ENCODE data around the gene ATG2B. TPM values are rescaled to one million over a fixed set of nuclear protein-coding genes. Genes with fewer than 3 reads are reported as not detected.
"Not testable (repeated sequence)": the region's sequence is repeated elsewhere in the genome, so short reads cannot be mapped to it uniquely, and the experiment has no call there.

The ATG2B gene
- total RNA-seq, 2 donors from 2014 or later, result 13.6 to 20.8 TPM

DNA sequence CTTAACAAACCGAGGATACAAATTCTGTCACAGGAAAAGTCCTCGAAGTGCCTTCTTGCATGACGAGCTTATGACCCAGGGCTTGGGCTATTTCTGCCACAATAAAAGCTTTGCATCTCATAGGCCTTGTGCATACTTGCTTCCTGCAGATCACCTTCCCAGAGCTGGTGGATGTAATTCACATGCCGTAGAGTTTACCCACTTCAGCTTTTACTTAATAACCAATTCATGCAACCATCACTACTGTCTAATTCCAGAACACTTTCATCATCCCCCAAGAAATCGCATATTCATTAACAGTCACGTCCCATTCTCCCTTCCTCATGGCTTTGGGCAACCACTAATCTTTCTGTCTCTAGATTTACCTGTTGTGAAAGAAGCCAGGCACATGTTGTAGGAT, 116.1 kb downstream of the ATG2B start:
- Histone ChIP-seq H3K27me3 (no peaks in the 10 kb centered on the region), H3K9me3 (no peaks in the 10 kb centered on the region), H3K4me3 (no peak overlapping the region)

DNA sequence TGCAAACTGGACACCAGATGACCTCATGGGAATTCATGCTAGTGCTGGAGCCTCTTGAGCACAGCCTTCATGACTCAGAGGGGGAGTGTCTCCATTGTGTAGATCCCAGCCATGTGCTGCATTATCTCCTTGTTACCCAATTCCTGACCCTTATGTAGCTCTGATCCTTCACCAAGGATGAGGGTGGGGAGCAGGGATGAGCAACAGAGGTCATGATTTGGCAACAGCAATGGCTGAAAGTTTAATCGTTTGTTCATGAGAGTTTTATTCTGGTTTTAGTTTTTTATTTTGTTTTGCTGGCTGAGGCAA, 116.6 kb downstream of the ATG2B start:
- Histone ChIP-seq H3K27ac (no peak overlapping the region), H3K4me1 (no peaks in the 10 kb centered on the region), H3K9me3 (no peaks in the 10 kb centered on the region), H3K9ac (ENCODE audit: low read depth in 2 of 2, low read length in 2 of 2) (no peak overlapping the region), H3K36me3 (no peaks in the 10 kb centered on the region), H3K4me3 (no peak overlapping the region), H3K27me3 (no peaks in the 10 kb centered on the region)
- TF ChIP-seq, protein P1, sequence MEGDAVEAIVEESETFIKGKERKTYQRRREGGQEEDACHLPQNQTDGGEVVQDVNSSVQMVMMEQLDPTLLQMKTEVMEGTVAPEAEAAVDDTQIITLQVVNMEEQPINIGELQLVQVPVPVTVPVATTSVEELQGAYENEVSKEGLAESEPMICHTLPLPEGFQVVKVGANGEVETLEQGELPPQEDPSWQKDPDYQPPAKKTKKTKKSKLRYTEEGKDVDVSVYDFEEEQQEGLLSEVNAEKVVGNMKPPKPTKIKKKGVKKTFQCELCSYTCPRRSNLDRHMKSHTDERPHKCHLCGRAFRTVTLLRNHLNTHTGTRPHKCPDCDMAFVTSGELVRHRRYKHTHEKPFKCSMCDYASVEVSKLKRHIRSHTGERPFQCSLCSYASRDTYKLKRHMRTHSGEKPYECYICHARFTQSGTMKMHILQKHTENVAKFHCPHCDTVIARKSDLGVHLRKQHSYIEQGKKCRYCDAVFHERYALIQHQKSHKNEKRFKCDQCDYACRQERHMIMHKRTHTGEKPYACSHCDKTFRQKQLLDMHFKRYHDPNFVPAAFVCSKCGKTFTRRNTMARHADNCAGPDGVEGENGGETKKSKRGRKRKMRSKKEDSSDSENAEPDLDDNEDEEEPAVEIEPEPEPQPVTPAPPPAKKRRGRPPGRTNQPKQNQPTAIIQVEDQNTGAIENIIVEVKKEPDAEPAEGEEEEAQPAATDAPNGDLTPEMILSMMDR (IDR thresholded peaks at IDR 0.05), result no peak
- no peak for DNase-seq
- intact Hi-C loops (cut with DNase I), result no loop called here

More for the DNA sequence above, 116.1 kb downstream of the ATG2B start:
- Histone ChIP-seq H3K9ac (ENCODE audit: low read depth in 2 of 2, low read length in 2 of 2) (no peak overlapping the region), H3K4me1 (no peaks in the 10 kb centered on the region), H3K27ac (no peak overlapping the region), H3K36me3 (no peaks in the 10 kb centered on the region)
- TF ChIP-seq, protein P1 (IDR thresholded peaks at IDR 0.05), result no peak
- intact Hi-C loops (cut with DNase I), result no loop called here
- DNase-seq, result no peak

DNA sequence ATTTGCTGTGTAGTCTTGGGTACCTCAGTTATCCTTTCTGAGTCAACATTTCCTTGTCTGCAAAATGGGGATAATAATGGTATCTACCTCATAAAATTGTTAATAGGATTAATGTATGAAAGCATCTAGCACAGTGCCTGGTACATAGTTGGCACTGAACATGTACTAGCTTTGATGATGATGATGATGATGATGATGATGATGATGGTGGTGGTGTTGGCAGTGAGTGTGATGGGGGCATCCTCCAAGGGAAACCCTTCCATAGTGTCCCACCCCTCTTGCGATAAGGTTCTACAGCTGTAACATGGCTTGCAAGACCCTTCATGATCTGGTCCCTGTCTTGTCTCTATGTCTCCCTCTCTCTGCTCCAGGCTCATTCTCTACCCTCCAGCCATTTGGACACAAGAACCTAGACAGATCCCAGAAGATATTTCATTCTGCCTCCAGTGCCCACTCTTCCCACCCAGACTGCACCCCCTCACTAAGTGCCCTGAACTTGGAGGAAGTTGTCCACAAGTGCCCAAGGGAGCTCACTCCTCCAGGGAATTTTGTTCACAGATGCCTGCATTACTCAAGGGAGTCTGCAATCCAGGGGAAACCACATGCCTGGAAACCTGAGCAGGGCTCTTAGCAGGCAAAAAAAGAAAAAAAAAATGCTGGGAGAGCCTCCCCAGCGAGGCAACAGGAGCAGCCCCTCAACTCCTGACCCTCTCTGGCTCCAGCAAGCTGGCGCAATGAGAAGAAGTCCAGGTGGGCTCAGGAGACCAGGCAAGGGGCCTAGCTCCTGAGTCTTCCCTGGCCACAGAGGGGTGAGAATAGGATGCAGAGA, 117.2 kb downstream of the ATG2B start:
- H3K36me3 ChIP-seq, result peaks cover 5% of the 10 kb centered on the region
- no peaks in the 10 kb centered on the region for H3K4me1 ChIP-seq
- TF ChIP-seq, protein P1 (IDR thresholded peaks at IDR 0.05), result no peak
- H3K4me3 ChIP-seq, result no peak overlapping the region
- no peak overlapping the region for H3K9ac ChIP-seq (ENCODE audit: low read depth in 2 of 2, low read length in 2 of 2)
- no peaks in the 10 kb centered on the region for H3K9me3 ChIP-seq
- H3K27me3 ChIP-seq, result no peaks in the 10 kb centered on the region
- no peak overlapping the region for H3K27ac ChIP-seq
- intact Hi-C loops (cut with DNase I), result no loop called here
- no peak for DNase-seq

DNA sequence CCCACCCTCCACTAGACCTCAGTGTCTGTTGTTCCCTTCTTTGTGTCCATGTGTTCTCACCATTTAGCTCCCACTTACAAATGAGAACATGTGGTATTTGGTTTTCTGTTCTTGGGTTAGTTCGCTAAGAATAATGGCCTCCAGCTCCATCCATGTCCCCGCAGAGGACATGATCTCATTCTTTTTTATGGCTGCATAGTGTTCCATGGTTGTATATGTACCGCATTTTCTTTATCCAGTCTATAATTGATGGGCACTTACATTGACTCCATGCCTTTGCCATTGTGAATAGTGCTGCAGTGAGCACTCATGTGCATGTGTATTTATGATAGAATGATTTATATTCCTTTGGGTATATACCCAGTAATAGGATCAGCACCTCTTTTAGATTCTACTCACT, 118.1 kb downstream of the ATG2B start:
- H3K4me1 ChIP-seq; H3K9me3 ChIP-seq; H3K36me3 ChIP-seq; H3K4me3 ChIP-seq; intact Hi-C loops (cut with DNase I); H3K27me3 ChIP-seq; DNase-seq; H3K27ac ChIP-seq; H3K9ac ChIP-seq (ENCODE audit: low read depth in 2 of 2, low read length in 2 of 2): not testable (repeated sequence)

DNA sequence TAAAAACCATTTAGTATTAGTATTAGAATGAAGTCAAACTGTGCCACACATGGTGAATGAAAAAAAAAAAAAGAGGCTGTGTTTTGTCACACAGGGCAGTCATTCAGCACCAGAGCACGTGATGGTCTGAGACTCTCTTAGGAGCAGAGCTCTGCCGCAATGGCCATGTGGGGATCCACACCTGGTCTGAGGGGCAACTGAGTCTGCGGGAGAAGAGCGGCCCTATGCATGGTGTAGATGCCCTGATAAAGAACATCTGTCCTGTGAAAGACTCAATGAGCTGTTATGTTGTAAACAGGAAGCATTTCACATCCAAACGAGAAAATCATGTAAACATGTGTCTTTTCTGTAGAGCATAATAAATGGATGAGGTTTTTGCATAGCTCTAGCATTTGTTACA, 119.4 kb downstream of the ATG2B start:
- peaks cover 6% of the 10 kb centered on the region for H3K36me3 ChIP-seq
- no peak for DNase-seq
- TF ChIP-seq, protein P1 (IDR thresholded peaks at IDR 0.05), result no peak

DNA sequence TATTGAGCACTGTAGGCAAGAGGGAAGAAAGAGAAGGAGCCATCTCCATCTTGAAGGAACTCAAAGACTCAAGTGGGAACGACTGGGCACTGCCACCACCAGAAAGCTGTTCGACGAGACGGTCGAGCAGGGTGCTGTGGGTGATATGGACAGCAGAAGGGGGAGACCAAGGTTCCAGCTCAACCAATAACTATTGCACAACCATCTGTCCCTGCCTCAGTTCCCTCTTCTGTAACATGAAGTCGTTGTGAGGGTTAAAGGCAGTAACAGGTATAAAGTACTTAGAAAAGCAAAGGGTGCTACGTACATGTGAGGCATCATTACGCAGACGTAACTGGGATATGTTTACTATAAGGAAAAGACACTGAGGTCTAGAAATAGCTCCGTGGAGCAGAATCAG, 121.0 kb downstream of the ATG2B start:
- Histone ChIP-seq H3K4me3 (no peak overlapping the region), H3K9me3 (no peaks in the 10 kb centered on the region), H3K36me3 (peaks cover 6% of the 10 kb centered on the region), H3K27ac (no peak overlapping the region), H3K9ac (ENCODE audit: low read depth in 2 of 2, low read length in 2 of 2) (no peak overlapping the region), H3K27me3 (no peaks in the 10 kb centered on the region), H3K4me1 (no peaks in the 10 kb centered on the region)
- TF ChIP-seq, protein P1 (IDR thresholded peaks at IDR 0.05), result no peak
- no peak for DNase-seq
- intact Hi-C loops (cut with DNase I), result no loop called here

More for the DNA sequence above, 119.4 kb downstream of the ATG2B start:
- Histone ChIP-seq H3K4me1 (no peaks in the 10 kb centered on the region), H3K9ac (ENCODE audit: low read depth in 2 of 2, low read length in 2 of 2) (no peak overlapping the region), H3K27me3 (no peaks in the 10 kb centered on the region), H3K27ac (no peak overlapping the region), H3K4me3 (no peak overlapping the region), H3K9me3 (no peaks in the 10 kb centered on the region)
- intact Hi-C loops (cut with DNase I), result no loop called here

All from colonic mucosa (tissue), 4 donors.